Upper lobe of left lung (tissue), 6 donors: ENCODE results near the gene OXNAD1. TPM values are rescaled to one million over a fixed set of nuclear protein-coding genes. Genes with fewer than 3 reads are reported as not detected.
A peak's percentile ranks its signal among the peaks of the same experiment; 100 is the strongest.

Experiments
- ATAC-seq, 2 donors: fragments of 200-7000 bp; cut with Tn5 transposase; one replicate each; pipeline ENCODE4 v1.9.1; 2022; ENCODE audit warnings: mild to moderate bottlenecking in 2 of 2, moderate library complexity in 2 of 2; ENCODE audit not compliant: low FRiP score in 2 of 2
- DNase-seq, 2 donors: peaks; one replicate each; pipeline ENCODE4 v3.0.0-alpha.2; 2019 to 2020
- H3K27ac ChIP-seq, 4 donors: fragments of 200-600 bp; sonication (generic); one replicate each; pipeline ENCODE4 v1.5.1; 2016 to 2019
- H3K27me3 ChIP-seq, 4 donors: fragments of 200-600 bp; sonication (generic); one replicate each; pipeline ENCODE4 v1.5.1; 2017 to 2019
- H3K36me3 ChIP-seq, 4 donors: fragments of 200-600 bp; sonication (generic); one replicate each; pipeline ENCODE4 v1.5.1; 2016 to 2019
- H3K4me1 ChIP-seq, 4 donors: fragments of 200-600 bp; sonication (generic); one replicate each; pipeline ENCODE4 v1.5.1; 2018 to 2019
- H3K4me3 ChIP-seq, 4 donors: fragments of 200-600 bp; sonication (generic); one replicate each; pipeline ENCODE4 v1.5.1; 2017 to 2019; ENCODE audit warnings: mild to moderate bottlenecking in 2 of 4, moderate library complexity in 1 of 4
- H3K9me3 ChIP-seq, 4 donors: fragments of 200-600 bp; sonication (generic); one replicate each; pipeline ENCODE4 v1.5.1; 2018 to 2019
- CTCF ChIP-seq, 6 experiments: fragments of 450-650 bp in 4 of 6; fragments of 200-600 bp in 2 of 6; sonication (generic) in 2 of 6; IDR thresholded peaks; one replicate each; pipeline ENCODE4 v1.5.1; 2016 to 2019; ENCODE audit warnings: antibody characterized with exemption in 6 of 6
- EP300 ChIP-seq, 4 donors: sonication (generic); formaldehyde crosslinking; IDR thresholded peaks; one replicate each; pipeline ENCODE4 v1.5.1; 2017; ENCODE audit warnings: antibody characterized with exemption in 4 of 4, control low read depth in 2 of 4
- POLR2A ChIP-seq, 4 donors: fragments of 450-650 bp; IDR thresholded peaks; one replicate each; pipeline ENCODE4 v1.5.1; 2016 to 2017; ENCODE audit warnings: antibody characterized with exemption in 4 of 4, mild to moderate bottlenecking in 2 of 4
- POLR2AphosphoS5 ChIP-seq, 2 donors: sonication (generic); formaldehyde crosslinking; IDR thresholded peaks; one replicate each; pipeline ENCODE4 v1.5.1; 2017; ENCODE audit warnings: antibody characterized with exemption in 2 of 2
- WGBS, 2 donors: methylation state at CpG; one replicate each; pipeline ENCODE4 v1.1.5; 2017 to 2018; 5-methylcytosine and 5-hydroxymethylcytosine counted together
- total RNA-seq, 6 donors: library from RNA; depleted of rRNA in 4 of 6; stranded (reverse); fragments of >200 nt in 4 of 6; gene quantifications; one replicate each; pipeline versions ENCODE4 v1.1.0 to v1.2.1, GENCODE V29; 2016 to 2021
- donor health status: DM: no; HTN: no; CAD: no; lungs with moderate emphysema.
- donor health status: DM: no; HTN: yes; CAD: no; lungs with severe emphysema.

Gene OXNAD1
- total RNA-seq, 6 donors from 2014 or later = 7.2 to 20.9 (median 11.0) TPM

- TF ChIP-seq POLR2A (IDR thresholded peaks at IDR 0.05) (no peak), POLR2AphosphoS5 (IDR thresholded peaks at IDR 0.05) (no peak), EP300 (IDR thresholded peaks at IDR 0.05) (no peak), CTCF (IDR thresholded peaks at IDR 0.05) (no peak)
- peaks cover 0 to 4% (median 0%) of the 10 kb centered on the region in 4 donors for H3K4me1 ChIP-seq
- ATAC-seq = peak in 1 of 2 donors; percentile 6
- DNase-seq = no peak
- no peaks in the 10 kb centered on the region for H3K9me3 ChIP-seq
- 42 to 45% methylated on average over 2 of the region's 2 CpGs for WGBS, 2 donors
- H3K4me3 ChIP-seq = no peak overlapping the region
- H3K36me3 ChIP-seq = peaks cover 0 to 43% (median 10%) of the 10 kb centered on the region in 4 donors
- H3K27ac ChIP-seq = no peak overlapping the region
- no peaks in the 10 kb centered on the region for H3K27me3 ChIP-seq
Measured at GRCh38 chr3:16349986-16350596, 85.1 kb downstream of the OXNAD1 start.

GRCh38 chr3:16350597-16351318 lies 85.7 kb downstream of the OXNAD1 start:
- H3K9me3 ChIP-seq = no peaks in the 10 kb centered on the region
- H3K4me1 ChIP-seq = peaks cover 0 to 4% (median 0%) of the 10 kb centered on the region in 4 donors
- no peak overlapping the region for H3K27ac ChIP-seq
- H3K36me3 ChIP-seq = peaks cover 0 to 47% (median 11%) of the 10 kb centered on the region in 4 donors
- WGBS, 2 donors = 93 to 95% methylated on average over 5 of the region's 5 CpGs
- ATAC-seq (peak in 1 of 2 donors; percentile 59), DNase-seq (no peak)
- H3K27me3 ChIP-seq = no peaks in the 10 kb centered on the region
- no peak overlapping the region for H3K4me3 ChIP-seq
- TF ChIP-seq CTCF (IDR thresholded peaks at IDR 0.05) (no peak), POLR2A (IDR thresholded peaks at IDR 0.05) (no peak), POLR2AphosphoS5 (IDR thresholded peaks at IDR 0.05) (no peak), EP300 (IDR thresholded peaks at IDR 0.05) (no peak)

GRCh38 chr3:16352428-16352827 lies 87.4 kb downstream of the OXNAD1 start:
- 88 to 90% methylated on average over 2 of the region's 2 CpGs for WGBS, 2 donors
- H3K4me1 ChIP-seq = peaks cover 0 to 4% (median 0%) of the 10 kb centered on the region in 4 donors
- no peak for DNase-seq
- no peak overlapping the region for H3K4me3 ChIP-seq
- peaks cover 0 to 54% (median 18%) of the 10 kb centered on the region in 4 donors for H3K36me3 ChIP-seq
- no peak for TF ChIP-seq POLR2AphosphoS5 (IDR thresholded peaks at IDR 0.05)
- no peak for TF ChIP-seq EP300 (IDR thresholded peaks at IDR 0.05)
- no peak for TF ChIP-seq CTCF (IDR thresholded peaks at IDR 0.05)
- no peak for TF ChIP-seq POLR2A (IDR thresholded peaks at IDR 0.05)
- no peaks in the 10 kb centered on the region for H3K27me3 ChIP-seq
- no peak for ATAC-seq
- H3K9me3 ChIP-seq = no peaks in the 10 kb centered on the region
- no peak overlapping the region for H3K27ac ChIP-seq

- Histone ChIP-seq H3K4me1 (peaks cover 0 to 4% (median 2%) of the 10 kb centered on the region in 4 donors), H3K27me3 (no peaks in the 10 kb centered on the region), H3K9me3 (no peaks in the 10 kb centered on the region), H3K36me3 (peaks cover 0 to 47% (median 13%) of the 10 kb centered on the region in 4 donors), H3K4me3 (no peak overlapping the region), H3K27ac (no peak overlapping the region)
- no peak for ATAC-seq
- TF ChIP-seq POLR2A (IDR thresholded peaks at IDR 0.05) (no peak), EP300 (IDR thresholded peaks at IDR 0.05) (no peak), CTCF (IDR thresholded peaks at IDR 0.05) (no peak), POLR2AphosphoS5 (IDR thresholded peaks at IDR 0.05) (no peak)
- no peak for DNase-seq
- WGBS, 2 donors = 83 to 100% methylated on average over 1 to 3 of the region's 3 CpGs
Measured at GRCh38 chr3:16354291-16354690, 89.3 kb downstream of the OXNAD1 start.

Other genes with a start within 250 kb of the OXNAD1 start
- gene GALNT15, start 90.5 kb upstream of the OXNAD1 start, total RNA-seq = 10 to 100 TPM in 4 of 6 donors, 1 to 10 TPM in 2; 4.4 to 34.7 (median 11.2) TPM
- 10 to 100 TPM in 4 of 6 donors, 1 to 10 TPM in 2; 7.3 to 33.1 (median 21.3) TPM for gene DPH3, start 269 bp upstream of the OXNAD1 start, total RNA-seq
- gene RFTN1, start 248.5 kb downstream of the OXNAD1 start, total RNA-seq = 100 to 1,000 TPM in 2 of 6 donors, 10 to 100 TPM in 4; 62.1 to 121 (median 76.1) TPM